Tibial nerve (tissue), 4 donors: ENCODE results near the gene CFAP69. TPM values are rescaled to one million over a fixed set of nuclear protein-coding genes. Genes with fewer than 3 reads are reported as not detected.
"Not testable (repeated sequence)": the region's sequence is repeated elsewhere in the genome, so short reads cannot be mapped to it uniquely, and the experiment has no call there.

Source experiments
- DNase-seq, 2 donors: peaks; one replicate each; pipeline ENCODE4 v3.0.0-alpha.2; 2019; ENCODE audit warnings: low spot score in 2 of 2
- H3K27ac ChIP-seq, 4 donors: fragments of 200-600 bp; sonication (generic) in 3 of 4; one replicate each; pipeline ENCODE4 v1.5.1; 2017 to 2019; ENCODE audit warnings: mild to moderate bottlenecking in 1 of 4
- H3K27me3 ChIP-seq, 2 donors: fragments of 200-600 bp; sonication (generic) in 1 of 2; one replicate each; pipeline versions ENCODE4 v1.5.1 to v1.6.0; 2017 to 2019
- H3K36me3 ChIP-seq, 3 donors: fragments of 200-600 bp; sonication (generic); one replicate each; pipeline ENCODE4 v1.5.1; 2018 to 2019
- H3K4me1 ChIP-seq, 4 donors: fragments of 200-600 bp; sonication (generic) in 3 of 4; one replicate each; pipeline ENCODE4 v1.5.1; 2017 to 2019
- H3K4me3 ChIP-seq, 4 donors: fragments of 200-600 bp; sonication (generic) in 3 of 4; one replicate each; pipeline ENCODE4 v1.5.1; 2017 to 2019; ENCODE audit warnings: mild to moderate bottlenecking in 1 of 4, moderate library complexity in 1 of 4
- H3K9me3 ChIP-seq, 4 donors: fragments of 200-600 bp; sonication (generic) in 3 of 4; one replicate each; pipeline ENCODE4 v1.5.1; 2017 to 2019
- CTCF ChIP-seq, 5 experiments: fragments of 200-600 bp in 3 of 5; fragments of 450-650 bp in 2 of 5; sonication (generic) in 3 of 5; IDR thresholded peaks; one replicate each; pipeline ENCODE4 v1.5.1; 2016 to 2019; ENCODE audit warnings: antibody characterized with exemption in 5 of 5, mild to moderate bottlenecking in 3 of 5, moderate library complexity in 2 of 5
- EP300 ChIP-seq, 2 donors: sonication (generic); formaldehyde crosslinking; IDR thresholded peaks; one replicate each; pipeline ENCODE4 v1.6.1; 2017; ENCODE audit warnings: antibody characterized with exemption in 2 of 2, mild to moderate bottlenecking in 1 of 2
- POLR2A ChIP-seq, 2 donors: fragments of 450-650 bp; IDR thresholded peaks; one replicate each; pipeline ENCODE4 v1.6.1; 2017; ENCODE audit warnings: antibody characterized with exemption in 2 of 2, mild to moderate bottlenecking in 2 of 2, moderate library complexity in 2 of 2
- WGBS, 2 donors: methylation state at CpG; one replicate each; pipeline ENCODE4 v1.1.5; 2018; 5-methylcytosine and 5-hydroxymethylcytosine counted together
- small RNA-seq: library from RNA; depleted of rRNA; stranded (forward); fragments of <200 nt; gene quantifications from one replicate; pipeline ENCODE3, GENCODE V24; 2016
- total RNA-seq, 4 donors: library from RNA; depleted of rRNA; stranded (reverse); fragments of >200 nt; gene quantifications; one replicate each; pipeline ENCODE4 v1.1.0, GENCODE V29; 2016

CFAP69 gene
- total RNA-seq, 4 donors from 2014 or later = 18.9 to 51.1 (median 22.0) TPM

DNA sequence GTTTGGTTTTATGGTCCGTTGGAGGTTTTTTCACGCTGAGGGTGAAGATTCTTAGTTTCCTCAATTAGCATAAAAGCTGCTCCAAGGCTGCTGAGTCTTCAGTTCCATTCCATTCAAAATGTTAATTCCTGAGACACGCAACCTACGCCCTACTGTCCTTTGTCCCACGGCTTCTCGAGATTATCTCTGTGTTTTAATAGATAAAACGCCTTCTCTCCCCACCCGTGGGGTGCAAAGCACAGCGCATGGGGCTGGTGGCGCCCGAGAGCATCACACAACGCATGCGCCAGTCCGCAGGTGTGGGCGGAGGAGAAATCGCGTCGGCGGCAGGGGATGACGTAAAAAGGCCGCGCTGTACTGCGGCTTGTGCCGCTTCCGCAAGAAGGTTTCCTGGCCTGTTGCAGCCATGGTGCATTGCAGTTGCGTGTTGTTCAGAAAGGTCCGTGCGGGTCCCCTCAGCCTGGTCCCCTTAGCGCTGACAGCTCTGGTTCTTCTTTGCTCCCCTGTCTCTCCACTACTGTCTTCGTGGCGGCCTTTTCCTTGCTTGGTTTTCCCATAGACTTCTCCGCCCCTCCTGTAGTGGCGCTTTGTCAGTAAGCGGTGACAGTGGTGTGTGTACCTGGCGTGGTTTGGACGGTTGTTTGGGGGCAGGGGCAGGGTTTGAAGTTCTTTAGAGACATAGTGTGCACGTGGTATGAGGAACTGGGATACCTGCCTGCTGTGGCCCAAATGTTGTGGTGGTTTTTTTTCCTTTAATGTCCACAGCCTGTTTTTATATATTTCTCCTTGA, 101.6 kb downstream of the CFAP69 start, which contains the start of gene GTPBP10:
GTPBP10 (plus strand) TSS at position 381 of the 790 bp plus-strand sequence; CDS start at position 407, 26 bp downstream.
- no peaks in the 10 kb centered on the region for H3K36me3 ChIP-seq
- TF ChIP-seq POLR2A (IDR thresholded peaks at IDR 0.05) (peak; percentile 63 to 75), EP300 (IDR thresholded peaks at IDR 0.05) (peak; percentile 83 to 96), CTCF (IDR thresholded peaks at IDR 0.05) (peak; percentile 73 to 87 (median 84))
- H3K27ac ChIP-seq = peak within 1 kb of the TSS; percentile 66 to 90 (median 88)
- H3K4me1 ChIP-seq = peaks cover 0 to 20% (median 9%) of the 10 kb centered on the region in 4 donors
- H3K4me3 ChIP-seq = peak within 1 kb of the TSS; percentile 57 to 86 (median 77)
- no peaks in the 10 kb centered on the region for H3K9me3 ChIP-seq
- no peaks in the 10 kb centered on the region for H3K27me3 ChIP-seq
- WGBS, 2 donors = 0% methylated on average over 37 of the region's 37 CpGs
- peak; percentile 83 to 85 for DNase-seq

DNA sequence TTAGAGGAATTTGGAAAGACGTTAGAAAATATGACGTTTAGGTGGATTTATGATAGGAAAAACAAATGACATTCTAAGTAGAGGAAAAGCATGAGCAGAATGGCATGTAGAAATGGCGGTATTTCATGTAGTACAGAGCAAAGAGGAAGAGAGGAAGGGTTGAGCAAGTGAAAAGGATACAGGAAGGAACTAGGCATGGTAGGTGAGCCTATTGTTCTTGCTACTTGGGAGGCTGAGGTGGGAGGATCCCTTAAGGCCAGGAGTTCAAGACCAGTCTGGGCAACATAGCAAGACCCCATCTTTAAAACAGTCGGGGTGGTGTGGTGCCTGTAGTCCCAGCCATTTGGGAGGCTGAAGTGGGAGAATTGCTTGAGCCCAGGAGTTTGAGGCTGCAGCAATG, 102.8 kb downstream of the CFAP69 start:
- no peaks in the 10 kb centered on the region for H3K9me3 ChIP-seq
- peak overlapping the region in 1 of 4 donors; percentile 78 for H3K4me3 ChIP-seq
- no peak overlapping the region for H3K27ac ChIP-seq
- TF ChIP-seq POLR2A (IDR thresholded peaks at IDR 0.05) (no peak), CTCF (IDR thresholded peaks at IDR 0.05) (no peak), EP300 (IDR thresholded peaks at IDR 0.05) (no peak)
- H3K27me3 ChIP-seq = no peaks in the 10 kb centered on the region
- H3K4me1 ChIP-seq = peaks cover 0 to 20% (median 9%) of the 10 kb centered on the region in 4 donors
- 74 to 81% methylated on average over 4 of the region's 4 CpGs for WGBS, 2 donors
- DNase-seq = no peak
- no peaks in the 10 kb centered on the region for H3K36me3 ChIP-seq

DNA sequence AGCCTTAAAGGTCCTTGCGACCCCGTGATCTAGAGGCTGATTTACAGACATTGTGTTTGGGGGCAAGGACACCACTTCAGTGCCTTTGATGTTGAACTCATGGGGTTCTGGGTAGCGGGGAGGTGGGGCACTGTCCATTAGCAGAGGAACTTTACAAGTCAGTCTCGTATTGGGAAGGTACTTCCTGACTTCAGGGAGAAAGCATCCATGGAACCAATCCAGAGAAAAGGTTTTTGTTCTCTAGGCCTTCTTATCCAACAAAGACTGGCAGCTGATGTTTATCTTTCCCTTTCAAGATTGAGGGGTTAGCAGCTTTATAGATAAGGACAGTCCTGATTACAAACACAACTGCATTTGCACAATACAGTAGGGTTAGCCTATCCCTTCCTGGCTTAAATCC, 104.3 kb downstream of the CFAP69 start:
- H3K4me1 ChIP-seq = peaks cover 0 to 20% (median 9%) of the 10 kb centered on the region in 4 donors
- H3K27me3 ChIP-seq = no peaks in the 10 kb centered on the region
- H3K36me3 ChIP-seq = peaks cover 0 to 4% (median 0%) of the 10 kb centered on the region in 3 donors
- WGBS, 2 donors = 81 to 85% methylated on average over 4 of the region's 4 CpGs
- H3K9me3 ChIP-seq = no peaks in the 10 kb centered on the region
- no peak overlapping the region for H3K4me3 ChIP-seq
- TF ChIP-seq POLR2A (IDR thresholded peaks at IDR 0.05) (no peak), EP300 (IDR thresholded peaks at IDR 0.05) (no peak), CTCF (IDR thresholded peaks at IDR 0.05) (no peak)
- no peak overlapping the region for H3K27ac ChIP-seq
- DNase-seq = no peak

GRCh38 chr7:90350032-90350431, 105.1 kb downstream of the CFAP69 start:
- 90 to 96% methylated on average over 3 of the region's 3 CpGs for WGBS, 2 donors
- not testable (repeated sequence) for H3K36me3 ChIP-seq, H3K9me3 ChIP-seq, DNase-seq, H3K27me3 ChIP-seq, H3K4me3 ChIP-seq, H3K27ac ChIP-seq
- peaks cover 0 to 19% (median 9%) of the 10 kb centered on the region in 4 donors for H3K4me1 ChIP-seq

DNA sequence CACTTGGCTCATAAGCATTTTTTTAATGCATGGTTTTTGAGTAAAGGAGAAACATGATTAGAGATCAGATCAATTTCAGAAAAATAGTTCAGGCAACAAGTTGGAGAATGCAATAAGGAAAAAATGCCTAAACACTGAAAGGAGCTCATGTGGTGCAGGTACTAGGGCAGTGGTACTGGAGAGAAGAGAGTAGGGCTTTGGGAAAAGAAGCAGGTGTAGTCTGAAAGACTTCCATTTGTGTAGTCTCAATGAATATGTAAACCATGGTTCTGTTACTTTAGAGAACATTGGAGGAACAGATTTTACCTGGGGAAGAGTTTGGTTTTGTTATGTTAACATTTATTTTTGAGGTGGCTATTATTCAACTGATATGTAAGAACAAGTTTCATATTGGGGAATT, 107.0 kb downstream of the CFAP69 start:
- Histone ChIP-seq H3K36me3 (peaks cover 0 to 23% (median 15%) of the 10 kb centered on the region in 3 donors), H3K27me3 (no peaks in the 10 kb centered on the region), H3K27ac (no peak overlapping the region), H3K4me3 (no peak overlapping the region), H3K9me3 (no peaks in the 10 kb centered on the region), H3K4me1 (peaks cover 0 to 12% (median 9%) of the 10 kb centered on the region in 4 donors)
- no peak for TF ChIP-seq CTCF (IDR thresholded peaks at IDR 0.05)
- no peak for TF ChIP-seq EP300 (IDR thresholded peaks at IDR 0.05)
- TF ChIP-seq POLR2A (IDR thresholded peaks at IDR 0.05) = no peak
- DNase-seq = no peak

Small RNA genes within 50 kb of the gene (small RNA-seq; reads per million reads assigned to genes)
- gene RF00019 = not detected

Other genes starting within 250 kb of the CFAP69 start
- 10 to 100 TPM in 1 of 4 donors, 1 to 10 TPM in 3; 3.1 to 38.7 (median 4.1) TPM for gene STEAP1, start 90.7 kb upstream of the CFAP69 start, total RNA-seq
- gene STEAP2, start 33.4 kb upstream of the CFAP69 start, total RNA-seq = 10 to 100 TPM; 17.3 to 61.5 (median 20.6) TPM
- gene FAM237B, start 76.1 kb downstream of the CFAP69 start, total RNA-seq = not detected
- gene GTPBP10, start 101.5 kb downstream of the CFAP69 start, total RNA-seq = 10 to 100 TPM; 11.3 to 48.1 (median 28.6) TPM
- 10 to 100 TPM; 14.1 to 24.3 (median 15.9) TPM for gene CLDN12, start 158.3 kb downstream of the CFAP69 start, total RNA-seq
- not detected for gene PTTG1IP2, start 224.5 kb downstream of the CFAP69 start, total RNA-seq